GM21360 (cell line): ENCODE results near the gene CFL2.
"Not testable (repeated sequence)": the region's sequence is repeated elsewhere in the genome, so short reads cannot be mapped to it uniquely, and the experiment has no call there.

Source experiments
- ATAC-seq: cut with Tn5 transposase; IDR thresholded peaks from one replicate; pipeline ENCODE4 v1.9.1; 2021; ENCODE audit warnings: mild to moderate bottlenecking, moderate library complexity; ENCODE audit not compliant: unreplicated experiment

The CFL2 gene

GRCh38 chr14:34714320-34715126 lies at the start of gene CFL2:
TSS of gene CFL2 (minus strand) at chr14:34714593. CDS start at chr14:34714540, 53 bp downstream.
- peak; percentile 74 for ATAC-seq

- no peak for ATAC-seq
Observed at GRCh38 chr14:34755215-34755614, 40.8 kb upstream of the CFL2 start.

GRCh38 chr14:34754687-34755086 lies 40.3 kb upstream of the CFL2 start:
- no peak for ATAC-seq

GRCh38 chr14:34750670-34751069 lies 36.3 kb upstream of the CFL2 start:
- no peak for ATAC-seq

GRCh38 chr14:34750233-34750632 lies 35.8 kb upstream of the CFL2 start:
- ATAC-seq = no peak

- no peak for ATAC-seq
Observed at GRCh38 chr14:34749408-34749807, 35.0 kb upstream of the CFL2 start.

GRCh38 chr14:34742270-34743115 lies 28.1 kb upstream of the CFL2 start:
- ATAC-seq = no peak

GRCh38 chr14:34741840-34742239 lies 27.4 kb upstream of the CFL2 start:
- no peak for ATAC-seq

- ATAC-seq = not testable (repeated sequence)
Observed at GRCh38 chr14:34740139-34740538, 25.7 kb upstream of the CFL2 start.

- not testable (repeated sequence) for ATAC-seq
Observed at GRCh38 chr14:34737079-34737478, 22.7 kb upstream of the CFL2 start.

- no peak for ATAC-seq
Observed at GRCh38 chr14:34733245-34733644, 18.9 kb upstream of the CFL2 start.

GRCh38 chr14:34732802-34733201 lies 18.4 kb upstream of the CFL2 start:
- ATAC-seq = no peak

GRCh38 chr14:34723867-34724266 lies 9.5 kb upstream of the CFL2 start:
- ATAC-seq = no peak

- no peak for ATAC-seq
Observed at GRCh38 chr14:34722723-34723545, 8.5 kb upstream of the CFL2 start.

- ATAC-seq = no peak
Observed at GRCh38 chr14:34721129-34721528, 6.7 kb upstream of the CFL2 start.

GRCh38 chr14:34718750-34719304 lies 4.4 kb upstream of the CFL2 start:
- ATAC-seq = no peak

GRCh38 chr14:34715127-34715863 lies 902 bp upstream of the CFL2 start:
- no peak for ATAC-seq

- peak; percentile 0 for ATAC-seq
Observed at GRCh38 chr14:34713681-34714319, 593 bp downstream of the CFL2 start.

GRCh38 chr14:34713122-34713680 lies 1.2 kb downstream of the CFL2 start:
- no peak for ATAC-seq
